NCI-H1436 (cell line): Measurements from ENCODE around the gene SIPA1.
A peak's percentile ranks its signal among the peaks of the same experiment; 100 is the strongest.
"Not testable (repeated sequence)": the region's sequence is repeated elsewhere in the genome, so short reads cannot be mapped to it uniquely, and the experiment has no call there.

ENCODE experiments used
- DNase-seq: peaks from one replicate; lab custom pipeline; 2025; lab: John Stamatoyannopoulos, UW

The SIPA1 gene

GRCh38 chr11:65645710-65646109 is 7.8 kb downstream of the SIPA1 start:
- DNase-seq, result no peak

GRCh38 chr11:65646288-65646957 is 8.5 kb downstream of the SIPA1 start:
- DNase-seq, result no peak

- no peak for DNase-seq
Observed at GRCh38 chr11:65646958-65647701, 9.2 kb downstream of the SIPA1 start.

- no peak for DNase-seq
Observed at GRCh38 chr11:65648997-65649493, 11.1 kb downstream of the SIPA1 start.

- DNase-seq, result no peak
Observed at GRCh38 chr11:65649656-65650546, 12.0 kb downstream of the SIPA1 start.

- no peak for DNase-seq
Observed at GRCh38 chr11:65650547-65651338, 12.8 kb downstream of the SIPA1 start.

GRCh38 chr11:65651339-65651588 is 13.4 kb downstream of the SIPA1 start:
- DNase-seq, result no peak

- DNase-seq, result no peak
Observed at GRCh38 chr11:65651589-65652510, 13.9 kb downstream of the SIPA1 start.

GRCh38 chr11:65652511-65653228 is 14.8 kb downstream of the SIPA1 start:
- DNase-seq, result peak; percentile 86

- DNase-seq, result no peak
Observed at GRCh38 chr11:65653229-65654225, 15.6 kb downstream of the SIPA1 start.

- DNase-seq, result no peak
Observed at GRCh38 chr11:65654375-65655349, 16.8 kb downstream of the SIPA1 start.

- DNase-seq, result no peak
Observed at GRCh38 chr11:65655570-65656332, 17.9 kb downstream of the SIPA1 start.

GRCh38 chr11:65657426-65657825 is 19.5 kb downstream of the SIPA1 start:
- no peak for DNase-seq

- no peak for DNase-seq
Observed at GRCh38 chr11:65658174-65659021, 20.5 kb downstream of the SIPA1 start.

GRCh38 chr11:65660038-65660437 is 22.1 kb downstream of the SIPA1 start:
- DNase-seq, result no peak

- not testable (repeated sequence) for DNase-seq
Observed at GRCh38 chr11:65660908-65661307, 23.0 kb downstream of the SIPA1 start.
